GM21528 (cell line): ENCODE measurements around the gene FAM151A.

Experiments
- ATAC-seq: cut with Tn5 transposase; IDR thresholded peaks from one replicate; pipeline ENCODE4 v1.9.1; 2021; ENCODE audit warnings: mild to moderate bottlenecking, moderate library complexity; ENCODE audit not compliant: unreplicated experiment, low FRiP score

Gene FAM151A

DNA sequence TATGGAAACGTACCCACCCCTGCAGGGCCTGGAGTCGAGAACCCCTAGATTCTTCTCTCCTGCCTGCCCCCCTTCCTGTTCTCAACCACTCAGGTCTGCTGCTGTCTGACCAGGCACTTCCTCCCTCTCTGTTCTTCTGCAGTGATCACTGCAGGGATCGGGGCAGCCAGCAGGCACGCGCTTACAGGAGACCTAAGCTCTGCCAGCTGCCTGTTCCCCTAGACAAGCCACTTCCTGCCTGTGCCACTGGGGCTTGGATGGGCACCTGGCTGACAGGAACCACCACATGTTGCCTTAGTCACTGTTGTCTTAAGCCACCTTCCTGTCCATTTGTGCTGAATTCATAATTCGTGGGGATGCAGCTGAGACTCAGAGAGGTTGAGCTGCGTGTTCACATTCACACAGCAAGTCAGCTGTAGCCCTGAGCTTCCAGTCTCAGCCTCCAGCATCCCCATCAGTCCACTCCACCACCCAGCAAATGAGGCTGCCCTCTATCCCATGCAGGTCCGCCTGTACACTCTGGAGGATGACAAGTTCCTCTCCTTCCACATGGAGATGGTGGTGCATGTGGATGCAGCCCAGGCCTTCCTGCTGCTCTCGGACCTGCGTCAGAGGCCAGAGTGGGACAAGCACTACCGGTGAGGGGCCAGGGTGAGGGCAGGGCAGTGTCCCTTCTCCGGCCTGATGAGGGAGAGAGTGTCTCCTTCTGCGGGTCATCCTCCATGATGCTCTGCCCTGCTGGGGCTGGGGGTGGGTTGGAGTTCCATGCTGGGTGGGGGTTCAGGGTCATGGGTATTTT, 18.6 kb downstream of the FAM151A start:
- no peak for ATAC-seq

DNA sequence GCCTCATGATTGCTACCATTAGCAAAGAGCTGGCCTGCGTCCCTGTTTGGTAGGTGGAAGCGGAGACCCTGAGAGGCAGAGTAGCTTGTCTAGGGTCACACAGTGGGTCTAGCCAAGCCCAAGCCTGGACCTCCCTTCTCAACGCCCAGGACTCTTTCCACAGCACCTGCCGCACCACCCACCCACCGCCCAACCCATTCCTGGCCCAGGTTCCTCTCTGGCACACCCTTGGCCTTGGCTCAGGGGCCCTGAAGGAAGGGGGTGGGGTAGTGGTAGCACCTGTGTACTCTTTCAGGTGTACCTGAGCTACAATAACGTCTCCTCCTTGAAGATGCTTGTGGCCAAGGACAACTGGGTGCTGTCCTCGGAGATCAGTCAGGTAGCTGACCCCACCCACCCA, 19.3 kb downstream of the FAM151A start:
- no peak for ATAC-seq

- ATAC-seq: no peak
These were observed 20.1 kb downstream of the FAM151A start for GRCh38 chr1:54603241-54603640.

DNA sequence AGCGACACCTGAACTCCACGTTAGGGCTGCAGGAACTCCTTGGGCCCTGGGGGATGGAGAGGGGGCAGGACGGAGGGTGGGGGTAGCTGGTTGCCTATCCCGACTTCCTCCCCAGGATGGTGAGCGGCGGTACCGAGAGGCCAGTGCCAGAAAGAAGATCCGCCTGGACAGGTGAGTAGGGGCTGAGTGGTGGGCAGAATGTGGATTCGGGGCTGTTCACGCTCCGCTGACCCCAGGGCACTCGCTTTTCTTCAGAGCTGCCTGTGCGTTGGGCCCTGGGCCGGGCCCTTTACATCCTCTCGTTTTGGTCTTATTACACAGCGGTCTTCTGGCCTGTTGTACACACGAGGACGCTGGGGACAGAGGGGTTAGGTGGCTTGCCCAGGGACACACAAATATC, 20.8 kb downstream of the FAM151A start:
- no peak for ATAC-seq

GRCh38 chr1:54601730-54602129, 21.6 kb downstream of the FAM151A start:
- ATAC-seq: no peak

- no peak for ATAC-seq
These were observed 22.2 kb downstream of the FAM151A start for GRCh38 chr1:54600947-54601721.

GRCh38 chr1:54599211-54599823, 24.0 kb downstream of the FAM151A start:
- ATAC-seq: no peak

- ATAC-seq: no peak
These were observed 25.8 kb downstream of the FAM151A start for GRCh38 chr1:54597455-54598030.

DNA sequence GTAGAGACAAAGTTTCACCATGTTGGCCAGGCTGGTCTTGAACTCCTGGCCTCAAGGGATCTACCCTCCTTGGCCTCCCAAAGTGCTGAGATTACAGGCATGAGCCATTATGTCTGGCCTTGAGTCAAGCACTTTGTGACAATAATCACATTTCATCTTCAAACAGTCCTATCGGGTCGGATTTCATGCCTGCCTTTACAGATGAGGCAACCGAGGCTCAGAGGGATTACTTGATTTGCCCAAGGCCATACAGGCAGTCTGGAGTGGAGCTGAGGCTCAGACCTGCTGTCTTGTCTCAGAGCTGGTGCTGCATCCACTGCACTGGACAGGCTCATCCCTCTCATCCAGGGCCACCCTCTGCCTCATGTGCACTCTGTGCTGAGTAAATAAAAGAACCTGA, 26.6 kb downstream of the FAM151A start:
- no peak for ATAC-seq

DNA sequence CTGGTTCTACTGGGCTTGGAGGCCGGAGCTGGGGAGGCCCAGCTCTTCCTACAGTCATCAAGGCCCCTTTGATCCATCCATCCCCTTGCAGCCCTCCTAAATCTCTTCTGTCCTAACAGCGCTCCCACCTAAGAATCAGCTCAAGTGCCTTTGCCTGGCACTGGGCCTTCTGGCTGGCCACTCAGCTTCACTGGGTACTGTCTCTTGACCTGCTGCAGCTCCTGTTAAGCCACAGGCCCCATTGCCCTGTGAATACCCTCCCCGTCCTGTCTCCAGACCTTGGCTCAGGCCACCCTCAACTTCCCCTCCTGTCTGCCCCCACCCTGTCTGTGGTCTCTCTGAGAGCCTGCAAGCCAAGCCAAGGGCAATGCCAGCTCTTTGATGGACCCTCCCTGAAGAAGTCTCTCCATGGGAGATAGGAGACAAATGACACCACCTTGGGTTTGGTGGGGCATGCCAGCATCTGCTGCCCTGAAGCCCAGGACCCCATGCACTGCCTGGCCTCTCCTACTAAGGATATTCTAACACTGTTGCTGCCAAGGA, 27.3 kb downstream of the FAM151A start:
- no peak for ATAC-seq

- ATAC-seq: no peak
These were observed 28.9 kb downstream of the FAM151A start for GRCh38 chr1:54594463-54594862.

DNA sequence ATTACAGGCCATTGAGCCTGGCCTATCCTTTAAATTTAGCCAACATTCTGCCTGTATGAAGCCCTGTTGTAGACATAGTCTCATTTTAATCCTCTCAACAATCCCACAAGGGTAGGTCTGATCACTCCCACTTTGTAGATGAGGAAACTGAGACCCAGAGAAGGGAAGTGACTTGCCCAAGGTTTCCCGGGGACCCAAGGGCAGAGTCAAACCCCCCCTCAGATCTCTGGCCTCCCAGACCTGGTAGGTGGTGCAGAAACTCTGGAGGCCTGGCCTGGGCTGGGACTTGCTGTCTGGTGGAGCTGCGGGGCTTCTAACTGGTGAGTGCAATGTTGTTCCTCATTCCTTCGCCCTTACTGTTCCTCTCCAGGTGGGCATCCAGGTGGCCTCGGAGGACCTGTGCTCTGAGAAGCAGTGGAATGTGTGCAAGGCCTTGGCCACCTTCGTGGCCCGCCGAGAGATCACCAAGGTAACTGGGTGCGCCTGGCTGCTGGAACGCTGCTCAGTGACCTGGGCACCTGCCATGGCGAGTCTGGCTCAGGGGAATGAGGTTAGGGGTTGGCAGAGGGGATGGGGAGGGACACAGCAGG, 29.7 kb downstream of the FAM151A start:
- ATAC-seq: no peak

DNA sequence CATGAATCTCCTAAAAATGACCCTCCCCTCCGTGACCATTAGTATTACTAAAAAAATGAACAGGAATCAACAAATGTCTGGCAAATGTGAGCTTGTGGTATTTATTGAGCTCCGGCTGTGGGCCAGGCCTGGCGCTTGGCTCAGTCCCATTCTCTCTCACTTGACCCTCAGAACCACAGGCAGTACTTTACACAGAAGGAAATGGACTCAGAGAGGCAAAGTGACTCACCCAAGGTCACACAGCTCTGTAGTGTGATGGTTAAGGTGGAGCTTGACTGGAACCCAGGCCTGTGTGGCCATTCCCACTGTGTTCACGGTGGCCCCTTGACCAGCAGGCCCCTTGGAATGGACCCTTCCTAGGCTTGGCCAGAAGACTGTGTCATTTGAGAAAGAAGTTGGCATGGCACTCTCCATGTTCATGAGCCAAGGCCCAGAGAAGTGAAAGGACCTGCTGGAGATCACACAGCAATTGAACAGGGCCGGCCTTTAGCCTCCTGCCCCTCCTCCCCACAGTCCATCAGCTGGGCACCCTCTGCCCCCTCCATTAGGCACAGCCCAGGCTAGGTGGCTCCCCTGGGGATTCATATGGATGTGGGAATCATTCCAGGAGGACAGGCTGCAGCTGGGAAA, 32.1 kb downstream of the FAM151A start:
- ATAC-seq: no peak

- ATAC-seq: no peak
These were observed 34.9 kb downstream of the FAM151A start for GRCh38 chr1:54588377-54588776.

DNA sequence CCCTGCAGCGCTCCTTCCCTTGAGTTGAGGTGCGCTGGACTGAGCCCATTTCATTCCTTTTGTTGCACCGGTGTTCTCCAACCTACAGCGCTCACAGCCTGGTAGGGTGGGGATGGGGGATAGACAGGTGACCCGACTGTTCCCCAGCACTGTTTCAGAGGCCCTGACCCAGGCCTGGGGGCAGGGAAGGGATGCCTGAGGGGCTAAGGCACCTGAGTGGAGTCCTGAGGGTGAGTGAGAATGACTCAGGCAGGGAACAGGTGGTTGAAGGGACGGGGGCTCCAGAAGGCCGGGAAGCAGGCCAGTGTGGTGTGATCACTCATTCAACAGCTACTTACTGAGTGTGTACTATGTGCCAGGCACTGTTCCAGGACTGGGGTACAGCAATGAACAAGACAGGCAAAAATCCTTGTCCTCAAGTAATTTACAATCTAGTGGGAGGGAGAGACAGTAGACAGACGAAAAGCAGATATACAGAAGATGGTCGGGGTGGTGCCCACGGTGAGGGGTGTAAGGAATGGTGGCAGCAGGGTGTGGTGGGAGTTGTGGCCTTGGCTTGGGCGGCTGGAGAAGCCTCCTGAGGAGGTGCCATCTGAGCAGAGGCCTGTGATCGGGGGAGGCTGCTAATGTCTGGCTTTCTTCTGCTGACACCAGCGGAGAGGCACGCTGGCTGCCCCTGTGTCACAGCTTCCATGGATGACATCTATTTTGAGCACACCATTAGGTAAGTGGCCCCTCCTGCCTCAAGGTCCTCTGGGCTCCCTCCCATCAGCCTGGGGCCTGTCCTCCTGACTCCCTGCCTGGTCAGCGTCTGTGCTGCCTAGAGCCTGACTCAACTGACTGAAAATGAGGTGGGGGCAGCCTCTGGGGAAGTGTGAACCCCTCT, 37.9 kb downstream of the FAM151A start:
- ATAC-seq: no peak

GRCh38 chr1:54584575-54584974, 38.8 kb downstream of the FAM151A start:
- ATAC-seq: no peak

DNA sequence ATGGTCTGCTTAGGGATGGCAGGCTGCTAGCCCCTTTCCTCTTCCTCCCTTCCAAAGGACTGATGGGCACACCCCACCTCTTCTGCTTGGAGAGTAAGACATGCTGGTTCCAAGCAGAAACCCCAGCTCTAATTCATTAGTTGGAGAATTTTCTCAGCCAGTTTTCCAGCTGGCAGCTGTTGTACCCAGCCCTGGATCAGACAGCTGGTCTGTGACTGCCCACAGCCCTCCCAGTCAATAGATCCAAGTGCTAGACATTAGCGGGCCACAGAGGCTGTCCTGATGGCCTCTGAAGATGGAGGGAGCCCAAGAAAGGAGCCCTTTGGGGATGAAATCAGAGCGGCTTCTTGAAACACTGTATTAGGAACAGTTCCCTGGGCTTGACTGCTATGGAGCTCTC, 39.5 kb downstream of the FAM151A start:
- no peak for ATAC-seq

- no peak for ATAC-seq
These were observed 40.0 kb downstream of the FAM151A start for GRCh38 chr1:54583307-54583686.
